HT-29 (cell line): Measurements from ENCODE around the gene TSSC4. TPM values are rescaled to one million over a fixed set of nuclear protein-coding genes. Genes with fewer than 3 reads are reported as not detected.

Experiments
- DNase-seq: peaks from one replicate; pipeline ENCODE4 v3.0.0-alpha.2; 2015; ENCODE audit warnings: low spot score
- total RNA-seq: library from RNA; depleted of rRNA; stranded (reverse); fragments of >200 nt; shearing (Covaris generic); gene quantifications from 2 replicates; pipeline ENCODE4 v1.2.3, GENCODE V29; 2014

TSSC4 gene
- total RNA-seq, 1 experiment from 2014 or later = 114 TPM

DNA sequence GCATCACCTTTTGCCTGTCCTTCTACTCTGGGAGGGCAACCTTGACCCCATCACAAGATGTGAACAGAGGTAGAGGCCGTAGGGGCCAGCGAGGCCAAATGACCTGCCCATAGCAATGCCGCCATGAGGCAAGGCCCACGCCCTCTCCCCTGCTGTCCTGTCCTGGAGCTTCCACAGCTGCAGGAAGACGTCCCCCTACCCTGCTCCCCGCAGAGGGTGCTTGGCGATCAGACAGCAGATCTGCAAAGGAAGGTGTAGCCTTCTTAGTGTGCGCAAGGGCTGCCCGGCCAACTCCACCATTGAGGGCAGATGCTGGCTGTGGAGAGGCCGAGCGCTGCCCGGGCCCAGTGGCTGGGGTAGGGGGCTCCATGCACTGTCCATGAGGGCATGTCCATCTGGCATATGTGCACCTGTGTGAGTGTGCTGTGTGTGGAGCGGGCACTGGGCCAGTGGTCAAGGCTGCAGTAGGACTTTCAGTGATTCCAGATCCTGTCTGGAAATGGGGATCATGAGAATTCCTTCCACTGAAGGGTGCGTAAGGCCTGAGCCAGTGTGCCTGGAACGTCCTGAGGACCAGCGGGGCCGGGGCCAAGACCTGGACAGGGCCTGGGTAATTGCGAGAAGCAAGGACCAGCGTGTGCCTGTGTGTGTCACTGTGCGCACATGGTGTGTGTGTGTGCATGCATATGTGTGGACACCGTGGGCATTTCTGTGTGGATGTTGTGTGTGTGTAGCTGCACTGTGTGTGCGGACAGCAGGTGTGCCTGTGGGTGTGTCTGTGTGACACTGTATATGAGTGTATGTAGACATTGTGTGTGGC lies 32.8 kb downstream of the TSSC4 start:
- no peak for DNase-seq

DNA sequence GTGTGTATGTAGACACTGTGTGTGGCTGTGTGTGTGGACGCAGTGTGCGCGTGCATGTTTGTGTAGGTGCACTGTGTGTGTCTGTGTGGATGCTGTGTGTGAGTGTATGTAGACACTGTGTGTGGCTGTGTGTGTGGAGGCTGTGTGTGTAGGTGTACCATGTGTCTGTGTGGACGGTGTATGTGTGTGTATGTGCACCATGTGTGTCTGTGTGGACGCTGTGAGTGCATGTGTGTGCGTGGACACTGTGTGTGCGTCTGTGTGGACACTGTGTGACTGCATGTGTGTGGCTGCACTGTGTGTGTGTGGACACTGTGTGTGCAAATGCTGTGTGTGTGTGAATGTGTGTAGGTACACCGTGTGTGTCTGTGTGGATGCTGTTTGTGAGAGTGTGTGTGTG lies 33.5 kb downstream of the TSSC4 start:
- DNase-seq = no peak

DNA sequence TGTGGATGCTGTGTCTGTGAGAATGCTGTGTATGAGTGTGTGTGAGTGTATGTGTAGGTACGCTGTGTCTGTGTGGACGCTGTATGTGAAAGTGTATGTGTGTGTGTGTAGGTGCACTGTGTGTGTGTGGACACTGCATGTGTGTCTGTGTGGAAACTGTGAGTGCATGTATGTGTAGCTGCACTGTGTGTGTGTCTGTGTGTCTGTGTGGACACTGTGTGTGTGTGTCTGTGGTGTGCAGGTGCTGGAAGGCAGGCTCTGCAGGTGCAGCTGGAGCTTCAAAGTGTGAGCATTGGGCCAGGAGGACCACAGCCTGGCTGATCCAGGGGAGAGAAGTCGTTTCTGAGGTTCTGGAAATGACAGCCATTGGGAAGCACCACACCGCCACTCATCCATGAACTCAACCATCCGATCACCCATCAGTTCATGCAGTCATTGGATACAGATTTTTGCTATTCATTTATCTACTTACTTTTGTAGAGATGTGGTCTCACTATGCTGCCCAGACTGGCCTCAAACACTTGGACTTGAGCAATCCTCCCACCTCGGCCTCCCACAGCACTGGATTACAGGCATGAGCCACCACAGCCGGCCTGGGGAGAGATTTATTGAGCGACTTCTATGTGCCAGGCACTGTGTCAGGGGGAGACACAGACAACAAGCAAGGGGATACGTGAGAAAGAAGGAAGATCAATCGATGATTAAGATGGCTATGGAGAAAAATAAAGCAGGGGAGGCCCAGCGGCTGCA lies 34.1 kb downstream of the TSSC4 start:
- DNase-seq = no peak

DNA sequence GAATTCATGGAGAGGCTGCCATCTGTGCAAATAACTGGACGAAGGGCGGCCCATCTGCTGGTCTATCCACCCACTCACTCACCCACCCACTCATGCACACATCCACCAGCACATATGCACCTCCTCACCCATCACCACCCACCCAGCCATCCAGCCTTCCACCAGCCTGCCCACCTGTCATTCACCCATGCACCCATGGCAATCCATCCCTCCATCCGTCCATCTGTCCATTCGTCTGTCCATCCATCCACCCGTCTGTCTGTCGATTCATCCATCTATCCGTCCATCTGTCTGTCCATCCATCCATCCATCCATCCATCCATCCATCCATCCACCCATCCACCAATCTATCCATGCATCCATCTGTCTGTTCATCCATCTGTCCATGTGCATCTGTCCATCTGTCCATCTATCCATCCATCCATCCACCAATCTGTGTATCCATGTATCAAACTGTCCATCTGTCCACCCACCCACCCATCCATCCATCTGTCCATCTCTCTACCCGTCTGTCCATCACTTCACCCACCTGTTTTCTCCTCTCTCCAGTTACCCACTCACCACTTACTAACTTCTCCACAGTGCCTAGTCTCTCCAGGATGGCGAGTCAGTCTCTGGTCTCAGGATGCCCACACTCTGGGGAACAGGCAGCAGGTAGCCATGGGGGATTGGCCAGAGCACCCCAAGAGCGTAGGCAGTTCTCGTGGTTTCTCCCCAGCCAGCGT lies 34.9 kb downstream of the TSSC4 start:
- DNase-seq = no peak

DNA sequence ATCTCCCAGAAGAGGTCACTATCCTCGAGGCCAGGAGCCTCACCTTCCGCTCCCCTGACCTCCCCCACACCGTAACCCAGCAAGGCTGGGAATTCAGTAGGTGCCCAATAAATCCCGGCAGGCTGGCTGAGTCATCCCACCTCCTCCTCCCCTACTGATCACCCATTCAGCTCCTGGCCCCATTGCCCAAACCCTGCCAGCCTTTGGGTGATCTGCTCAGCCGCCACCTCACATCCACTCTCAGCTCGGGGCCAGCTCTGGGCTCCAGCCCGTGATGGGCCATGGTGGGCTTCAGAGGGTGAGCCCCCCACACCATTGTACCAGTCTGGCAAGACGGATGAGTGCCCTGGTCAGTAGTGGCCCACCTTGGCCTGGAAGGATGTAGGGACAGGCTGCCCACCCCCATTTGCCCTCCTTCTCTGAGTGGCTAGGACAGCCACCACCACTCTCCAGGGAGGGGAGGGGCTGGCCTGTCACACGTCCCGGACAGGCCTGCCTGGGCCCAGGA lies 35.5 kb downstream of the TSSC4 start:
- DNase-seq = no peak

DNA sequence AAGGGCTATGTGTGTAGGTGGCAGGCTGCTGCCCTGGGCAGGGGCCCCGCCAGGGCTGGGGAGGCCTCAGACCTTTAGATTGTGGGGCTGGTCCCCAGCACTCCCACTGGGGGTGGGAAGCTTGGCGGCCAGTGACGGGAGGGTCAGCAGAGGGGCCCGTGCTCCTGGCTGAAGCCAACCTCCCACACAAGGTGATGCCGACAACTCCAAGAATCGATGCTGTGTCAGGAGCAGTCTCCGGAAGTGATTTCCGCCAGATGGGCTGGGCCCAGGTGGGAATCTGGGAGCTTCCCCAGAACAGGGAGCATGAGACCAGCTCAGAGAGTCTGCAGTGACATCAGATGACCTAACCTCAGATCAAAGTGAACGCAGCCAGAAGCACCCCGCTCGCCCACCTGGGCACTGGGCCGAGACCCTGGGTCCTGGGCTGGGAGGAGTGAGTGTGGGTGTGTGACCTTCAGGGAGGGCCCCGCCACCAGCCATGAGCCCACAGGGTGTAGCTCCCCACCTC lies 36.0 kb downstream of the TSSC4 start:
- DNase-seq = no peak

DNA sequence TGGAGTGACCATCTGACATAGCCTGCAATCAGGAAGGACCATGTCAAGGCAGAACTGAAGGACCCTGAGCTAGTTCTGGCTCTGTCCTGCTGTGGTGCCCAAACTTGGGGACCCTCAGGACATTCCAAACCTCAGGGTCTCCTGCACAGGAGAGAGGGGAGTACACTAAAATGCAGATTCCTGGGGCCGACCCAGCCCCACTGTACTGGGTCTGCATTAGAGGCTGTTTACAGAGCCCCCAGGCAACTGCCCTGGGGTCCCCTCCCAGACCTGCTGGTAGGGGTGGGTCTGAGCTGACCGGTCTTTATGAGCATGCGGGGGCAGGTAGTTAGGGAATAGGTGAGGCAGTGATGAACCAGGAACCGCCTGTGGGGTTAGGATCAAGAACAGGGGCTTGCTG lies 37.0 kb downstream of the TSSC4 start:
- DNase-seq = no peak

DNA sequence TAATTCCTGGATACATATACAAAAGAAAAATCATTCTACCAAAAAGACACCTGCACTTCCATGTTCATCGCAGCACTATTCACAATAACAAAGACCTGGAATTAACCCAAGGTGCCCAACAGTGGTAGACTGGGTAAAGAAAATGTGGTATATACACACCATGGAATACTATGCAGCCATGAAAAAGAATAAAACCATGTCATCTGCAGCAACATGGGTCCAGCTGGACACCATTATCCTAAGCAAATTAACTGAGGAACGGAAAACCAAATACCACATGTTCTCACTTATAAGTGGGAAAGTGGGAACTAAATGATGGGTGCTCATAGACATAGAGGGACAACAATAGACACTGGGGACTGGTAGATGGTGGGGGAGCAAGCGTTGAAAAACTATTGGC lies 39.3 kb downstream of the TSSC4 start:
- DNase-seq = no peak

DNA sequence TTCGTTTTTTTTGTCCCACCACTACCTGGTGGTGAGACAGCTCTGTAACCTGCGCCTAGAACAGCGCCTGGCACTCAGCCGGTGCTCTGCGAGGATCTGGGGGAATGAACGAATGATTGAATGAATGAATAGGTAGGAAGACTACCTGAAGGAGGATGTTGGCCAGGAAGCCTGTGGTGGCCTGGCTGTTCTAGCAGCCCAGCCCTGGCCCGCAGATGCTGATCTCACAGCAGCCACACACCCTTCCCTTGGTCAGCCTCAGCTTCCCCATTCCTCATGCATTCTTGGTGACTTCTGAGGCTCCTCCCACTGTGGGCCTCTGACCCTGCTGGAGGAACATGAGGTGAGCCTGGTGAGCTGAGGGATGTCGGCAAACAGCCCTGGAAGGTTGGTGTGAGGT lies 40.1 kb downstream of the TSSC4 start:
- no peak for DNase-seq

DNA sequence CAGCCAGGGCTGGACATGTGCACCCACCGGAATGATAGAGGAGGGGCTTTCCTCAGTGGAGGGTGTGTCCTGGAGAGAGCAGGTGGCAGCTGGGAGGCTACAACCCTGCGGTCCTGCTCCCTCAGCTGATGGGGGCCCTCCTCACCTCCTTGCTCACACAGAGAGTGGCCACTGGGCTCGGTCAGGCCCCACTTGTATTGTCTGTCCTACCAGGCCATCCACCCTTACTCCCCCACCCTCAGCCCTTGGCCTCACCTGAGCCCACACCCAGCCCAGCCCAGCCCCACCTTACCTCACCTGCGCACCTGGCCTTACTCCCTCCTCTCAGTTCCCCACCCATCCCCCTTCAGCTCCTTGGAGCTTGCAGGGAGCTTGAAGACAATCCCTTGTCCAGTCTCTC lies 40.6 kb downstream of the TSSC4 start:
- DNase-seq = no peak

DNA sequence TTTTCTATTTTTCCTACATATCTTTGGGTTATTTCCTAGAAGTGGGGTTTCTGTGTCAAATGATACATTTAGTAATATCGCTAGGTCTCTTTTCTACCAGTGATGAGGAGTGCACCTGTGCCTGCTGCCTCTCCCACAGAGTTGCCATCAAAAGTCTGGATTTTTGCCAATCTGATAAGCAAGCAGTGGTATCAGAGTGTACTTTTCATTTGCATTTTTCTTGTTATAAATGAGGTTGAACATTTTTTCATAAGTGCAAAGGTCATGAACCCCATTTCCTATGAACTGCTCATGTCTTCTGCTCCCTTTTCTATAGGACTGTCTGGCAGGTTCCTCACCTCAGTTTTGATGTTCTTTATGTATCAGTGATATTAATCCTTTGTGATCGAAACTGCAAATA lies 42.0 kb downstream of the TSSC4 start:
- DNase-seq = peak; percentile 62

DNA sequence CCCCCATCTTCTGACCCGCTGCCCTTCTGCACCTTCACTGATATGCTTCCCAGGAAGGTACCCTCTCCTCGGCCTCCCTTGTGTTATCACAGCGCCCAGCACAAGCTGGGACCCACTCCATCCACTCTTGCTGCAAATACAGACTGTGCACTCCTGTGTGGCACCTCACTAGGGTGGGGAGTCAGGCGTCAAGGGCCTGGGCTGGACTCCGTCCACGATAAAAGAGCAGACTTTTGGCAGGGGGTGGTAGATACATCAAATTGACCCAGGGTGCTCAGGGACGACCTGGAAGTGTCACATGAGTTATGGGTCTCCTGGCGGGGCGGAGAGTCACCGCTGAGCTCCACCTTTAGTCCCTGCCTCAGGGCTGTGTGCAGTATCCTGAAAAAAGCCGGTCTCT lies 42.9 kb downstream of the TSSC4 start:
- DNase-seq = peak; percentile 33

DNA sequence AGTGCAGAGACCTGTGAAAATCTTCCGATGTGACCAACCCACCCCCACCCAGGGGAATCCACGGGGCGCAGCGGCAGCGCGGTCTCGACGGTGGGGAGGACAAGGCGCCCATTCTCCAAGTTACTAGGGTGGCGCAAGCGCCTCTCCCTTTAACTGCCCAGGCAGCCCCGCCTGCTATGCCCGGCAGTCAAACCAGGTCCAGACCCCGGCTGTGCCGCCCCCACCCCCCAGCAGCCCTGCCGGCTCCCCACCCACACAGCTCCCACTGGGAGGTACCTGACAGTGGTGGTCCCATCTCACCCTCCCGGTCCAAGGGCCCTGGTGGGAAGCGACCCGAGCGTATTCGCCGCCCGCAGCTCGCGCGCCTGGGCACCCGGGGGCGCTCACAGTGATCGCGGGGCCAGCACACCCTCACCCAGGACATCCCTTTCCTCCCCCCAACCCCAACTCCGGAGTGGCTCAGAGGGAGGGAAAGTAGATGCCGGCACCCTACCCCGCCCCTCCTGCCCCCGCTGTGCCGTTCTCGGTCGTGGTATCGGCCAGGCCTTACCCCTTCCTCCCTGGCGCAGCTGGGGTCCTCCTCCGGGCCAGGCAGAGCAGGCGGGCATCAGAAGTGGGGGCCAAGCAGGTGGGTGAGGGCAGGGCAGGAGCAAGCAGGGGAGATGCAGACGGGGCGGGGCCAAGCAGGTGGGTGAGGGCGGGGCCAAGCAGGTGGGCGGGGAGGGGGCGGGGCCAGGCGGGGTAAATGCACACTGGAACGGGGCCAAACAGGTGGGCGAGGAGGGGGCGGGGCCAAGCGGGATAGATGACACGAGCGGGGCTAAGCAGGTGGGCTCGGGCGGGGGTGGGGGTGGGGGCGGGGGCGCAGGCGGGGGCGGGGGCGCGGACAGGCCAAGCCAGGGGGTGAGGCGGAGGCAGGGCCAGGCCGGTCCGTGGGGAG lies 43.6 kb downstream of the TSSC4 start, which contains the start of gene TRPM5:
Gene TRPM5 (minus strand): TSS at position 634 of the 940 bp plus-strand sequence. CDS start 21,478 bp downstream, outside the sequence.
- peak; percentile 75 for DNase-seq

DNA sequence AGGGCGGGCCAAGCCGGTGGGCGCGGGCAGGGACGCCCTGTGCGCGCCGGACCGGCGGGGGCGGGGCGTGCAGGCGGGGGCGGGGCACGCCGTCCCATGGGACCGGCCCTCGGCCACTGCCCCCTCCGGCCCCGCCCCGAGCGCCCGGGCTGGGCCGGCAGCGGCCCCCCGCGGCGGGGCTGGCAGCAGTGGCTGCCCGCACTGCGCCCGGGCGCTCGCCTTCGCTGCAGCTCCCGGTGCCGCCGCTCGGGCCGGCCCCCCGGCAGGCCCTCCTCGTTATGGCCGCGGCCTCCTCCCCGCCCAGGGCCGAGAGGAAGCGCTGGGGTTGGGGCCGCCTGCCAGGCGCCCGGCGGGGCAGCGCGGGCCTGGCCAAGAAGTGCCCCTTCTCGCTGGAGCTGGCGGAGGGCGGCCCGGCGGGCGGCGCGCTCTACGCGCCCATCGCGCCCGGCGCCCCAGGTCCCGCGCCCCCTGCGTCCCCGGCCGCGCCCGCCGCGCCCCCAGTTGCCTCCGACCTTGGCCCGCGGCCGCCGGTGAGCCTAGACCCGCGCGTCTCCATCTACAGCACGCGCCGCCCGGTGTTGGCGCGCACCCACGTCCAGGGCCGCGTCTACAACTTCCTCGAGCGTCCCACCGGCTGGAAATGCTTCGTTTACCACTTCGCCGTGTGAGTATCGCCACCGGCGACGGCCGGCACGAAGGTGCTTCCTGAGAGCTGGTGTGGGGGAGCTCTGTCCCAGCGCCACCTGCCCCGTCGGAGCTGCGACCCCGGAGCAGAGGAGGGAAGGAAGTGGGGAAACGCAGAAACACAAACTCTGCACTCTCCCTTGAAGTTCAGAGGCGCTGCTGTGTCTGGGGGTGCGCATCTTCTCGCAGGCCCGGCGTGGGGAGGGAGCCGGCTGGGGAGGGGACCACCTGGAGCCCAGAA lies 44.5 kb downstream of the TSSC4 start, which contains the start of gene KCNQ1:
Gene KCNQ1 (plus strand): TSS at position 188 of the 925 bp plus-strand sequence. CDS start 91 bp downstream, at position 279.
- DNase-seq = peak; percentile 83

DNA sequence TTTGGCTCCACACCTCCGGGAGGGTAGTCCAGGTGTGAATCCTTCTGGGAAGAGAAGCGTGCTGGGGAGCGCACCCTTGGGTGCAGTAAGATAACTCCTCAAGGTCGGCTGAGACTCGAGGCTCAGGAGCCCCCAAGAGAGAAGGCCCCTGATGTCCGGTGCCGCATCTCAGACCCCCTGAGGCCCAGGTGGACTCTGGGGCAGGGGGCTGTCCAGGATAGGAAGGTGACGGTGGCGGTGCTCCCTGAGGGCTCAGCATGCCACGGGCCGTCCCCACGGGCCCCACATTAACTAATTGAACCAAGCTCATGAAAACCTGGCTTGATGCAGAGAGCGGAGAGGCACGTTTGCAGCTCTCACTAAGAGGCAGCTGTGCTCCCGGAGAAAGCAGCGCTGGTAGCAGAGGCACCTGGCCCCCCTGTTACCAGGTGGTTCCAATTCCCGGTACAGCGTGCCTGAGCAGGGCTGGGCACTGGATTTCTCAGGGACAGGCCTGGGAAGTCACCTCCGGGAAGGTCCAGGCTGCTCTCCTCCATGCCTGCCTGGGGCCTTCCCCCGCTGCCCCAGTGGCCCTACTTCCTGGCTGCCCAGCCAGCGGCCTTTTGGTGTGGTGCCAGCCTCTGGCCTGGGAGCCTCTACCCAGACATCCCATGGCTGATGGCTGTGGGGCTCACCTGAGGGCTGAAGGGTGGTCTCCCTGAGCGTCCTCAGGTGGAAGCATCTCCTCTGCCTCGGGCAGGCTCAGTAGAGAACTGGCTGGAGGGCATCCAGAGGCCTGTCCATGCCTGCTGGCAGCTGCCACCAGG lies 45.4 kb downstream of the TSSC4 start:
- peak; percentile 43 for DNase-seq

DNA sequence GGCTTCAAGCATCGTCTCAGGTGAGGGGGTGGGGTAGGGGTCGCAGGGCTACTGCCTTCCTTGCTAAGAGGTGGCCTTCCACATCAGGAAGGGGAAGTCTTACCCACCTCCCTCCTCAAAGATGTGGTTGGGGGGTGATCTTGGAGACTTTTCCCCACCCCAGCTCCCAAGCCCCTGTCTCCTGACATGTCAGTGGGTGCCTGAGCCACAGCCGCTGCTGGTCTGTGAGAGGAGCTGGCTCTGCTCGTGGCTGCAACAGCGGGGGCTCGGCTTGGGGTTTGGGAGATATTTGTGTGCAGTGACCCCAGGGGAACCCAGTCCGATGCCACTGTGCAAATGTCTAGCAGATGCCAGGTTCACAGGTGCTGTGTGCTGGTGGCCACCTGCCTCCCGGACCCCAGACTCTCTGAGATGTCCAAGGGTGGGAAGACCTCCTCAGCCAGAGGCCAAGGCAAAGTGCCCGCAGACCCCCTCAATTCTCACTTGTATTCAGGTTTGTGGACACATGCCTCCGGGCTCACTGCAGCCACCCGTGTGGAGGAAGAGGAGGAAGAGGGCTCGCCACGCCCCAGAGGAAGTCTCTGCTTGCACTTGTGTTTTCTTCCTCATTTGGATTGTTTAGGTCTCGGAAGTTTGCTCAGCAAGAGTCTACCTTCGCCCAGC lies 46.2 kb downstream of the TSSC4 start:
- no peak for DNase-seq

DNA sequence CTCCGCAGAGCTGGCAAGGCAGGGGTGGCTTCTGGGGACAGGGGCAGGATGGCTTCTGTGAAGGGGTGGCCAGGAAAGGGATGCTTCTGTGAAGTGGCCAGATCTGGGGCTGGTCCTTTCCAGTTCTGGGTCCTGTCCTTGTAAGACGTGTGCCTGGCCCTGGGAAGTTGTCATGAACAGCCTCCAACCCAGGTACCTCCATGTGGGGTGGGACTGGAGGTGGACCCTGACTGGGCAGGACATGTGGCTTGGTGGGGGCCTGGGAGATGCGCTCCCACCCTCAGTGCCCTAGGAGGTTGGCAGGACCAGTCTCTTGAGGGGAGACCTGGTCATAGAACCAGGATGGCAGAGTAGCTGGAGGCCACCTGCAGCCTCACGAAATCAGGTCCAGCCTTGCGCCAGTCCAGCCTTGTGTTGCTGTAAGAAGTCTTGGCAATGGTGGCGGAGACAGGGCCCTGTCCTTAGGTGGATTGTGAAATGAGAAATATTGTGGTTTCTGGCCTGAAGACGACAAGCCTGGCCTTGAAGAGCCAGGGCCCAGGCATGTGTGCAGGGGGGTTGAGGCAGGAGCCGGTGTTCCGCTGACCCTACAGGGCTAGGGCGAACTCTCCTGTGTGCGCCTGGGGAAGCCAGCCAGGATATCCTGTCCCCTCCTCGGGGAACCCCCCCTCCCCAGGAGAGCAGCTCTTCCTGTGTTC lies 46.9 kb downstream of the TSSC4 start:
- DNase-seq = no peak
